ENCODE data around the gene ESYT1. TPM values are rescaled to one million over a fixed set of nuclear protein-coding genes. Genes with fewer than 3 reads are reported as not detected.

ESYT1 gene
- total RNA-seq, 4 donors from 2014 or later = 36.3 to 62.7 (median 53.2) TPM

GRCh38 chr12:56172839-56173238 lies 44.8 kb downstream of the ESYT1 start:
- TF ChIP-seq, protein P1, sequence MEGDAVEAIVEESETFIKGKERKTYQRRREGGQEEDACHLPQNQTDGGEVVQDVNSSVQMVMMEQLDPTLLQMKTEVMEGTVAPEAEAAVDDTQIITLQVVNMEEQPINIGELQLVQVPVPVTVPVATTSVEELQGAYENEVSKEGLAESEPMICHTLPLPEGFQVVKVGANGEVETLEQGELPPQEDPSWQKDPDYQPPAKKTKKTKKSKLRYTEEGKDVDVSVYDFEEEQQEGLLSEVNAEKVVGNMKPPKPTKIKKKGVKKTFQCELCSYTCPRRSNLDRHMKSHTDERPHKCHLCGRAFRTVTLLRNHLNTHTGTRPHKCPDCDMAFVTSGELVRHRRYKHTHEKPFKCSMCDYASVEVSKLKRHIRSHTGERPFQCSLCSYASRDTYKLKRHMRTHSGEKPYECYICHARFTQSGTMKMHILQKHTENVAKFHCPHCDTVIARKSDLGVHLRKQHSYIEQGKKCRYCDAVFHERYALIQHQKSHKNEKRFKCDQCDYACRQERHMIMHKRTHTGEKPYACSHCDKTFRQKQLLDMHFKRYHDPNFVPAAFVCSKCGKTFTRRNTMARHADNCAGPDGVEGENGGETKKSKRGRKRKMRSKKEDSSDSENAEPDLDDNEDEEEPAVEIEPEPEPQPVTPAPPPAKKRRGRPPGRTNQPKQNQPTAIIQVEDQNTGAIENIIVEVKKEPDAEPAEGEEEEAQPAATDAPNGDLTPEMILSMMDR (IDR thresholded peaks at IDR 0.05) = no peak
- TF ChIP-seq POLR2A (IDR thresholded peaks at IDR 0.05) = no peak
- Histone ChIP-seq H3K27me3 (no peaks in the 10 kb centered on the region), H3K27ac (no peak overlapping the region), H3K4me3 (no peak overlapping the region), H3K9me3 (no peaks in the 10 kb centered on the region), H3K4me1 (no peaks in the 10 kb centered on the region), H3K36me3 (peaks cover 0 to 100% (median 2%) of the 10 kb centered on the region in 3 donors)
- no peak for DNase-seq

DNA sequence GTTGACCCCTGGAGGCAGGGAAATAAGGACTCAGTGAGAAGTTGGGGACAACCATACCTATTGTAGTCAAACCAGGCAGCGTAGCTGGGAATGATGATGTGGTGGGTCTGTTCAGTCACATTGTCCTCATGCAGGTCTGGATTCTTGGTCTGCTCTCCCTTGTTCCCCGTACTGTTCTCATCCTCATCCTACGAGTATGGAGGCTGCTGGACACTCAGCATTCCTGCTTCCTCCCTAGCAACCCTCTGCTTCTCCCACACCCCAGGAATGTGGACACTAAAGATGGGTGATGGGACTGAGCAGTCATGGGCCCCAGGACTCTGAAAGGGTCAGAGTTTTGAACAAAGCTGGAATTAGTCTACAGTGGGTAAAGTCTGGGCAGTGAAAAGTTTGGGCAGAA lies 50.3 kb downstream of the ESYT1 start:
- Histone ChIP-seq H3K27ac (no peak overlapping the region), H3K4me3 (no peak overlapping the region), H3K9me3 (no peaks in the 10 kb centered on the region), H3K36me3 (peaks cover 0 to 98% (median 5%) of the 10 kb centered on the region in 3 donors), H3K27me3 (no peaks in the 10 kb centered on the region), H3K4me1 (no peaks in the 10 kb centered on the region)
- DNase-seq = no peak
- TF ChIP-seq, protein P1 (IDR thresholded peaks at IDR 0.05) = no peak
- no peak for TF ChIP-seq POLR2A (IDR thresholded peaks at IDR 0.05)

DNA sequence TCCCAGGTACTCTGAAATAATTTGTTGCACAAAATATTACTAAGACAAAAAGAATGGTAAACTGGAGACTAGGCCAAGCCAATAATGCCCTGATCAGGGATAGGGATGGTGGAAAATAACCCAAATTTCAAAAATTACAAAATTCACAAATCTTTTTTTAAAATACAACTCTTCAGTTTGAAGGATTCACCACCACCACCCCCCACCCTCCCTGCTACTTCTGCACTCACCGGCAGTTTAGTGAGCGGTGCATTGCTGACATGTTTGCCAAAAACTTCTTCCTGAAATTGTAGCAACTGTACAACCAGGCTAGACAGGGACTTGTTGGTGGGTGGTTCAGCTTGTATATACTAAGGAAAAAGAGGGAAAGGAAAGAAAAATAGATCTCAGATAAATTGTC lies 58.9 kb downstream of the ESYT1 start:
- no peak overlapping the region for H3K4me3 ChIP-seq
- no peaks in the 10 kb centered on the region for H3K9me3 ChIP-seq
- H3K27ac ChIP-seq = no peak overlapping the region
- H3K27me3 ChIP-seq = no peaks in the 10 kb centered on the region
- no peak for DNase-seq
- TF ChIP-seq, protein P1 (IDR thresholded peaks at IDR 0.05) = no peak
- TF ChIP-seq POLR2A (IDR thresholded peaks at IDR 0.05) = no peak
- H3K36me3 ChIP-seq = peaks cover 0 to 47% (median 0%) of the 10 kb centered on the region in 3 donors
- peaks cover 3 to 18% (median 7%) of the 10 kb centered on the region in 4 donors for H3K4me1 ChIP-seq

DNA sequence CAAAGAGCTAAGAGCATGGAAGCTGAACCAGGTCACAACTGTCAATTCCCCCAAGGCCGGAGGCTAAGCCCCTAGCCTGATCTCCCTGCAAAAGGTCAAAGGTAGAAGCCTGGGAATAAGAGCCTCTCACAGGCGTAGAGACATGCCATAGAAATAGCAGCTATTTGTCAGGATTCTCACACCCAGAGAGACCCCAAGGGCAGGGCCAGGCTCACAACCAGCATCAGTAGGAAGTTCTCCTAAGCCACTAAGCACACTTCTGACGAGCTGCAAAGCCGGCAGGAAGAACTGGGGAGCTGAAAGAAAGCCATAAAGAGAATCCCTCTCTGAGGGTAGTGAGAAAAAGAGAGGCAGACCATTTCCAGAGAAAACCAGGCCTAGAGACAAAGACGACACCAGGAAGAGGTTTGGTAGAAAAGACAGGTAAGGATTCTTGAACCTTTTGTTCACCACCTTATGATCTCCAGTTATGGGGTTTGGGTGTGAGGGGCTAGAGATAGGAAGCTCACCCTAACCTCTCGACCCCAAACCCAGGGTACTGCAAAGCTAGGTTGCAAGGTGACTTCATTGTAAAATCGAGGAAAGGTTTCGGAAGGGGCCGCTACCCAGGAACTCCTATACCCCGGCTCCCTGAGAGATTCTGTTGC lies 60.2 kb downstream of the ESYT1 start:
- Histone ChIP-seq H3K9me3 (no peaks in the 10 kb centered on the region), H3K36me3 (peaks cover 0 to 34% (median 0%) of the 10 kb centered on the region in 3 donors), H3K27ac (peak overlapping the region; percentile 88 to 95 (median 93)), H3K4me1 (peaks cover 3 to 18% (median 7%) of the 10 kb centered on the region in 4 donors), H3K4me3 (peak overlapping the region; percentile 89 to 98 (median 94)), H3K27me3 (no peaks in the 10 kb centered on the region)
- no peak for DNase-seq
- TF ChIP-seq, protein P1 (IDR thresholded peaks at IDR 0.05) = no peak
- no peak for TF ChIP-seq POLR2A (IDR thresholded peaks at IDR 0.05)

GRCh38 chr12:56188778-56189098 lies 60.7 kb downstream of the ESYT1 start:
- DNase-seq = no peak
- H3K36me3 ChIP-seq = peaks cover 0 to 29% (median 0%) of the 10 kb centered on the region in 3 donors
- TF ChIP-seq, protein P1 (IDR thresholded peaks at IDR 0.05) = peak in 1 of 6 experiments; percentile 5
- TF ChIP-seq POLR2A (IDR thresholded peaks at IDR 0.05) = no peak

More at GRCh38 chr12:56188778-56189098, 60.7 kb downstream of the ESYT1 start:
- Histone ChIP-seq H3K4me1 (peaks cover 3 to 18% (median 7%) of the 10 kb centered on the region in 4 donors), H3K4me3 (peak overlapping the region; percentile 89 to 98 (median 94)), H3K27me3 (no peaks in the 10 kb centered on the region), H3K27ac (peak overlapping the region; percentile 88 to 95 (median 93)), H3K9me3 (no peaks in the 10 kb centered on the region)

Data from Peyer's patch (tissue), 4 donors.